Measurements from ENCODE around the gene ZNF746. TPM values are rescaled to one million over a fixed set of nuclear protein-coding genes. Genes with fewer than 3 reads are reported as not detected.

The ZNF746 gene
- total and polyA plus RNA-seq, 10 of the 15 experiments (the other 5 are each of a cell fraction or from before 2014, with no cell fraction given), result 1.2 to 19.0 (median 6.3) TPM

GRCh38 chr7:149474309-149475120 lies 23.1 kb downstream of the ZNF746 start:
- Histone ChIP-seq H3K27me3 (replicated peaks in 1 of 2; ENCODE audit: control insufficient read depth in 2 of 2, insufficient read depth in 2 of 2, low read length in 1 of 2) (no peaks in the 10 kb centered on the region), H3K79me2 (ENCODE audit: control insufficient read depth, insufficient read depth, low read length) (no peaks in the 10 kb centered on the region), H3K27ac (ENCODE audit: control insufficient read depth, insufficient read depth) (no peak overlapping the region), H2AFZ (ENCODE audit: control insufficient read depth, low read depth, low read length) (no peak overlapping the region), H3K9me3 (replicated peaks; ENCODE audit: control insufficient read depth, insufficient read depth, low read length) (no peaks in the 10 kb centered on the region; the same call in 2 of the 3 replicates), H4K20me1 (ENCODE audit: control insufficient read depth, insufficient read depth) (no peaks in the 10 kb centered on the region), H3K36me3 (ENCODE audit: control insufficient read depth in 2 of 2, insufficient read depth in 2 of 2, low read length in 1 of 2) (peaks cover 4 to 26% of the 10 kb centered on the region in 2 experiments; a peak in 3 of 4 replicates), H3K9ac (ENCODE audit: control insufficient read depth, insufficient read depth, low read length) (no peak overlapping the region), H3K4me2 (ENCODE audit: control insufficient read depth, insufficient read depth) (no peak overlapping the region), H3K4me3 (no peak overlapping the region), H3K4me1 (ENCODE audit: control insufficient read depth, insufficient read depth, low read length) (no peaks in the 10 kb centered on the region)
- POLR2A ChIA-PET, result no interaction called here
- intact Hi-C loops (cut with micrococcal nuclease; ENCODE audit: unreplicated experiment), result no loop called here
- CTCF ChIA-PET, result no interaction called here
- DNase-seq (ENCODE audit: low read depth, low spot score) (no peak), ATAC-seq (no peak), FAIRE-seq (no peak)
- in situ Hi-C loops (cut with MboI), result no loop called here
- SMC1A ChIA-PET (ENCODE audit: uncharacterized antibody, unreplicated experiment), result no interaction called here
- RAD21 ChIA-PET (ENCODE audit: unreplicated experiment), result no interaction called here
- TF ChIP-seq BRCA1 (IDR thresholded peaks at IDR 0.05; ENCODE audit: low read depth, low read length) (no peak), CTCF (IDR thresholded peaks at IDR 0.05 in 2 of 3, conservative IDR thresholded peaks at IDR 0.05 in 1 of 3; ENCODE audit: control insufficient read depth in 2 of 3, extremely low read depth in 1 of 3, insufficient read depth in 1 of 3, low read depth in 3 of 3, low read length in 3 of 3) (0 out of 6 replicates have a peak, but pooled peaks of 1 of the 3 experiments have one; percentile 11)
- 98% methylated on average over 63 of the region's 77 CpGs for WGBS (ENCODE audit: insufficient coverage, insufficient replicate concordance, low lambda C conversion rate, missing lambda C conversion rate)
- BruUV-seq (replicated peaks), result no TSS peak

- ChIA-PET POLR2A (no interaction called here), SMC1A (ENCODE audit: uncharacterized antibody, unreplicated experiment) (no interaction called here), CTCF (no interaction called here), RAD21 (ENCODE audit: unreplicated experiment) (no interaction called here)
- H2AFZ ChIP-seq (ENCODE audit: control insufficient read depth, low read depth, low read length), result no peak overlapping the region
- H3K9me3 ChIP-seq (replicated peaks; ENCODE audit: control insufficient read depth, insufficient read depth, low read length), result no peaks in the 10 kb centered on the region
- in situ Hi-C loops (cut with MboI) (no loop called here), intact Hi-C loops (cut with micrococcal nuclease; ENCODE audit: unreplicated experiment) (no loop called here)
- H3K4me3 ChIP-seq, result no peak overlapping the region
- no peak overlapping the region for H3K9ac ChIP-seq (ENCODE audit: control insufficient read depth, insufficient read depth, low read length)
- no peaks in the 10 kb centered on the region for H3K27me3 ChIP-seq (replicated peaks in 1 of 2; ENCODE audit: control insufficient read depth in 2 of 2, insufficient read depth in 2 of 2, low read length in 1 of 2)
- no peaks in the 10 kb centered on the region for H3K79me2 ChIP-seq (ENCODE audit: control insufficient read depth, insufficient read depth, low read length)
- peaks cover 4 to 26% of the 10 kb centered on the region in 2 experiments; a peak in 3 of 4 replicates for H3K36me3 ChIP-seq (ENCODE audit: control insufficient read depth in 2 of 2, insufficient read depth in 2 of 2, low read length in 1 of 2)
- ATAC-seq (no peak), DNase-seq (ENCODE audit: low read depth, low spot score) (no peak), FAIRE-seq (no peak)
- BruUV-seq (replicated peaks), result no TSS peak
- H4K20me1 ChIP-seq (ENCODE audit: control insufficient read depth, insufficient read depth), result no peaks in the 10 kb centered on the region
- WGBS (ENCODE audit: insufficient coverage, insufficient replicate concordance, low lambda C conversion rate, missing lambda C conversion rate), result 96% methylated on average over 6 of the region's 6 CpGs
- no peak overlapping the region for H3K27ac ChIP-seq (ENCODE audit: control insufficient read depth, insufficient read depth)
- H3K4me2 ChIP-seq (ENCODE audit: control insufficient read depth, insufficient read depth), result no peak overlapping the region
- no peaks in the 10 kb centered on the region for H3K4me1 ChIP-seq (ENCODE audit: control insufficient read depth, insufficient read depth, low read length)
- TF ChIP-seq HCFC1 (IDR thresholded peaks at IDR 0.05; ENCODE audit: low read length) (no peak), KDM1A (IDR thresholded peaks at IDR 0.05; ENCODE audit: borderline replicate concordance) (no peak), MYC (IDR thresholded peaks at IDR 0.05; ENCODE audit: insufficient read depth, insufficient read length, insufficient replicate concordance, low read length, severe bottlenecking) (no peak), TCF12 (IDR thresholded peaks at IDR 0.05; ENCODE audit: low read depth, low read length) (no peak), NRF1 (conservative IDR thresholded peaks at IDR 0.05; ENCODE audit: low read depth, low read length) (no peak), ZNF274 (IDR thresholded peaks at IDR 0.05; ENCODE audit: insufficient read depth, insufficient read length) (no peak), GATAD2B (conservative IDR thresholded peaks at IDR 0.05; ENCODE audit: low read depth) (no peak), WRNIP1 (IDR thresholded peaks at IDR 0.05; ENCODE audit: borderline replicate concordance, low read depth, low read length) (no peak), ZBTB11 (CRISPR knock-in tag; IDR thresholded peaks at IDR 0.05) (no peak), CBX3 (IDR thresholded peaks at IDR 0.05; ENCODE audit: borderline replicate concordance, low read depth) (no peak)
Observed at GRCh38 chr7:149473251-149473650, 24.4 kb downstream of the ZNF746 start.
